CD4-positive, alpha-beta memory T cell (primary cell): ENCODE results near the gene TSEN34. TPM values are rescaled to one million over a fixed set of nuclear protein-coding genes. Genes with fewer than 3 reads are reported as not detected.

Source experiments
- CTCF ChIA-PET: fragments of 350-600 bp; sonication (Branson Sonifier 250); formaldehyde crosslinking; loops from one replicate; lab custom pipeline; 2021; ENCODE audit warnings: inconsistent platforms; ENCODE audit not compliant: partially characterized antibody; lab: Charles Lee
- POLR2A ChIA-PET: fragments of 350-600 bp; sonication (Branson Sonifier 250); formaldehyde crosslinking; loops from one replicate; lab custom pipeline; 2021; ENCODE audit not compliant: partially characterized antibody; lab: Charles Lee
- DNase-seq, 5 donors: peaks; one replicate each; pipeline versions ENCODE4 v3.0.0 to v3.0.0-alpha.2; 2020 to 2022; ENCODE audit warnings: mixed read lengths in 1 of 5
- H3K27ac ChIP-seq: one replicate; pipeline ENCODE4 v1.7.0; 2013; ENCODE audit warnings: low read depth, low read length
- H3K27me3 ChIP-seq: 2 replicates; pipeline ENCODE4 v1.7.0; 2013; ENCODE audit warnings: mild to moderate bottlenecking, low read length, moderate library complexity; ENCODE audit not compliant: insufficient read depth
- H3K36me3 ChIP-seq: 2 replicates; pipeline ENCODE4 v1.7.0; 2013; ENCODE audit warnings: mild to moderate bottlenecking, low read length, moderate library complexity; ENCODE audit not compliant: insufficient read depth
- H3K4me1 ChIP-seq: 2 replicates; pipeline ENCODE4 v1.7.0; 2013; ENCODE audit warnings: mild to moderate bottlenecking, low read length, moderate library complexity; ENCODE audit not compliant: insufficient read depth
- H3K4me3 ChIP-seq, 2 donors: one replicate each; pipeline ENCODE4 v1.7.0; 2013; ENCODE audit warnings: low read length in 2 of 2, mild to moderate bottlenecking in 1 of 2
- H3K9me3 ChIP-seq, 2 donors: one replicate each; pipeline ENCODE4 v1.7.0; 2013; ENCODE audit warnings: low read length in 2 of 2, control low read depth in 1 of 2; ENCODE audit not compliant: control insufficient read depth in 1 of 2
- H3K27ac Mint-ChIP-seq, 7 donors: one replicate each; pipeline ENCODE4 v1.8.0; 2020 to 2021; ENCODE audit warnings: mixed read lengths in 7 of 7, mild to moderate bottlenecking in 6 of 7, inconsistent platforms in 3 of 7, moderate library complexity in 3 of 7
- H3K27me3 Mint-ChIP-seq, 2 donors: one replicate each; pipeline ENCODE4 v1.8.0; 2020 to 2021; ENCODE audit warnings: mixed read lengths in 2 of 2
- H3K36me3 Mint-ChIP-seq, 2 donors: one replicate each; pipeline ENCODE4 v1.8.0; 2020 to 2021; ENCODE audit warnings: mixed read lengths in 2 of 2, inconsistent platforms in 1 of 2, mild to moderate bottlenecking in 1 of 2
- H3K4me1 Mint-ChIP-seq, 4 donors: one replicate each; pipeline ENCODE4 v1.8.0; 2020 to 2021; ENCODE audit warnings: mixed read lengths in 4 of 4, mild to moderate bottlenecking in 1 of 4
- H3K4me3 Mint-ChIP-seq, 8 donors: one replicate each; pipeline ENCODE4 v1.8.0; 2020 to 2021; ENCODE audit warnings: mixed read lengths in 8 of 8, mild to moderate bottlenecking in 7 of 8, moderate library complexity in 6 of 8, inconsistent platforms in 3 of 8
- H3K9me3 Mint-ChIP-seq, 8 donors: one replicate each; pipeline ENCODE4 v1.8.0; 2020 to 2021; ENCODE audit warnings: mixed read lengths in 8 of 8, mild to moderate bottlenecking in 5 of 8, inconsistent platforms in 3 of 8, moderate library complexity in 1 of 8
- intact Hi-C: fragments of 100-400 bp; cut with micrococcal nuclease; formaldehyde crosslinking; loops from one replicate; pipeline ENCODE4 v1.15.1; 2023
- polyA plus RNA-seq, 2 donors: library from polyadenylated mRNA; unstranded; fragments of 300-500 nt; fragmentation: Illumina TruSeq; gene quantifications; one replicate each; pipeline ENCODE4 v1.2.3, GENCODE V29; 2021
- total RNA-seq, 2 experiments: library from RNA; stranded (reverse); gene quantifications; one replicate each; pipeline ENCODE4 v1.2.3, GENCODE V29; 2021

TSEN34 gene
- total and polyA plus RNA-seq, 4 experiments from 2014 or later = 20.3 to 39.6 (median 24.5) TPM

DNA sequence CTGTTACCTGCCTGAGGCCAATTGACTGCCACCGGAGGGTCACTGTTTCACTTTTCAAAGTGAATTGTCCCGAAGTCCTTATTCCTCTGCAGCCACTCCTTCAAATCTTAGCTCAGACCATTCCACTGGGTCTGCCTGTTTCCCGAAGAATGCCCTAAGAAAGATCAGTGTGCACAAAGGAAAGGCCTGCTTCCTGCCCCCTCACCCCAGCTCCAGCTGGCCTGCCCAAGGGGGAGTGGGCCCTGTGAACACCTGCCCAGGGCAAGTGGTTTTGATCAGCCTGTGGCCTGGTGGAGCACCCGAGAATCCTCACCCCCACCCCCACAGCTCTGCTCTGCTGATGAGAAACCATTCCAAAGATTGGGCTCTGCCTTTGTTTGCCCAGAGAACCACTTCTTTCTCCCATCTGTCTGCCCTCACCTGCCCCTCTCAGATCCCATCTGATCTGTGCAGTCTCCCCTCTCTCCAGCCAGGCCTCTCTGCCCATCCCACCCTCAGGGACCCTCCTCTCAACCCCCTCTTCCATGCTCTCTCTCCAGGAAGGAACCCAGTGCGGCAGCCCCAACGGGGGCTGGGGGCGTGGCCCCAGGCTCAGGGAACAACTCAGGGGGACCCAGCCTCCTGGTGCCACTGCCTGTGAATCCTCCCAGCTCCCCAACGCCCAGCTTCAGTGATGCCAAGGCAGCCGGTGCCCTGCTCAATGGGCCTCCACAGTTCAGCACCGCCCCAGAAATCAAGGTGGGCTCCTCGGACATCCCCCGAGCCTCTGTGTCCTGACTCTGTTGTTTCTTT, 41.9 kb upstream of the TSEN34 start:
- Mint-ChIP-seq H3K27me3 (no peaks in the 10 kb centered on the region), H3K4me1 (peaks cover 5 to 17% (median 11%) of the 10 kb centered on the region in 4 donors), H3K36me3 (peaks cover 35 to 83% of the 10 kb centered on the region in 2 donors), H3K9me3 (no peaks in the 10 kb centered on the region), H3K27ac (peak overlapping the region in 1 of 7 donors; percentile 88), H3K4me3 (peak overlapping the region in 1 of 8 donors; percentile 9)
- no peak for DNase-seq
- Histone ChIP-seq H3K27me3 (no peaks in the 10 kb centered on the region), H3K4me1 (peaks cover 10% of the 10 kb centered on the region), H3K9me3 (no peaks in the 10 kb centered on the region), H3K27ac (no peak overlapping the region), H3K36me3 (peaks cover 83% of the 10 kb centered on the region), H3K4me3 (no peak overlapping the region)
- CTCF ChIA-PET = interaction anchor here (1.5 kb wide), 1 partner anchor 12 kb away, joined by 4 read pairs; no protein-coding TSS in a partner anchor
- intact Hi-C loops = no loop called here
- POLR2A ChIA-PET = interaction anchor here (2.2 to 5.5 kb wide), 3 partner anchors 10 to 34 kb away, joined by 7 to 46 read pairs (median 28); partner anchors contain the start of genes CNOT3, LENG1, PRPF31 and TFPT

GRCh38 chr19:54151362-54152035, 39.6 kb upstream of the TSEN34 start:
- H3K9me3 Mint-ChIP-seq = no peaks in the 10 kb centered on the region
- Histone ChIP-seq H3K4me3 (no peak overlapping the region), H3K9me3 (no peaks in the 10 kb centered on the region), H3K36me3 (peaks cover 83% of the 10 kb centered on the region), H3K4me1 (peaks cover 33% of the 10 kb centered on the region), H3K27ac (no peak overlapping the region), H3K27me3 (no peaks in the 10 kb centered on the region)
- ChIA-PET CTCF (no interaction called here), POLR2A (interaction anchor here (0.5 to 5.5 kb wide), 4 partner anchors 8 to 308 kb away, joined by 3 to 46 read pairs (median 18); partner anchors contain the start of genes CNOT3, LENG1, PRPF31 and TFPT)
- H3K36me3 Mint-ChIP-seq = peaks cover 40 to 80% of the 10 kb centered on the region in 2 donors
- H3K27ac Mint-ChIP-seq = peak overlapping the region in 2 of 7 donors; percentile 64 to 66
- no peaks in the 10 kb centered on the region for H3K27me3 Mint-ChIP-seq
- no peak overlapping the region for H3K4me3 Mint-ChIP-seq
- DNase-seq = no peak
- intact Hi-C loops = no loop called here
- H3K4me1 Mint-ChIP-seq = peaks cover 15 to 34% (median 24%) of the 10 kb centered on the region in 4 donors

DNA sequence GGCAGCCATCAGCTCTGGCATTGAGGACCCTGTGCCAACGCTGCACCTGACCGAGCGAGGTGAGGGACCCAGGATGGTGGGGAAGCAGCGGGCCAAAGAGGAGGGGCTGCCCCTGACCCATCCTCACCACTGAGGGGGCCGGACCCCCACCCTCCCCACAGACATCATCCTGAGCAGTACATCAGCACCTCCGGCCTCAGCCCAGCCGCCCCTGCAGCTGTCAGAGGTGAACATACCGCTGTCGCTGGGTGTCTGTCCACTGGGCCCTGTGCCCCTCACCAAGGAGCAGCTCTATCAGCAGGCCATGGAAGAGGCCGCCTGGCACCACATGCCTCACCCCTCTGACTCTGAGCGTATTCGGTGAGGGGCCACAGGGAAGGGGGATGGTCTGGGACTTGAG, 38.8 kb upstream of the TSEN34 start:
- Mint-ChIP-seq H3K4me3 (no peak overlapping the region), H3K27me3 (no peaks in the 10 kb centered on the region), H3K4me1 (peaks cover 18 to 40% (median 29%) of the 10 kb centered on the region in 4 donors), H3K27ac (no peak overlapping the region), H3K9me3 (no peaks in the 10 kb centered on the region), H3K36me3 (peaks cover 40 to 79% of the 10 kb centered on the region in 2 donors)
- H3K4me1 ChIP-seq = peaks cover 37% of the 10 kb centered on the region
- intact Hi-C loops = no loop called here
- peaks cover 83% of the 10 kb centered on the region for H3K36me3 ChIP-seq
- H3K9me3 ChIP-seq = no peaks in the 10 kb centered on the region
- DNase-seq = no peak
- H3K4me3 ChIP-seq = no peak overlapping the region
- no peaks in the 10 kb centered on the region for H3K27me3 ChIP-seq
- CTCF ChIA-PET = no interaction called here
- POLR2A ChIA-PET = interaction anchor here (1.0 to 5.5 kb wide), 4 partner anchors 7 to 36 kb away, joined by 3 to 46 read pairs (median 16); partner anchors contain the start of genes CNOT3 and LENG1
- no peak overlapping the region for H3K27ac ChIP-seq

DNA sequence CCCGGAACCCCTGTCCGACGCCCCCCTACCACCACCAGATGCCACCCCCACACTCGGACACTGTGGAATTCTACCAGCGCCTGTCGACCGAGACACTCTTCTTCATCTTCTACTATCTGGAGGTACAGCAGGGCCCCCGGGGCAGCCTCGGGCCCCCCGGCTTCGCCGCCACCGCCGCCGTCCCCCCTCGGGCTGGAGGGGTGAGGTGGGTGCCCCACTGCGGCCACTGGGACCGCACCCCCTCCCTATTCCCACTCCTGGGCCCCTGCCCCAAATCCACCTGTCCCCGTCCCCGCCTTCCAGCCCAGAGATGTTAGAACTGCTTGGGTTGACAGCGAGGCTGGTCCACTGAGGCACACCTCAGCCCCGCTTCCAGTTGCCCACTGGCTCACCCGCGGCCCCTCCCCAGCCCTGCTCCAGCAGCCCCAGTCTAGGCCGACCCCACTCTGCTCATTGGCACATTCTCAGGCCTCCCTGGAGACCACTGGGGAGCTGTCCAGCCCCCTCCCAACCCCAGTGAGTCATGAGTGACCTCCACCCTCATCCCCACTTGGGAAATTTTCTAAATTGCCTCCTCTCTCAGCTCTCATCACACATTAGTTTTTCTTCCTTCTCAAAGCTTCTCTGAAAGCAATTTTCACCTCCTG, 38.1 kb upstream of the TSEN34 start:
- no peak overlapping the region for H3K4me3 ChIP-seq
- no peaks in the 10 kb centered on the region for H3K9me3 ChIP-seq
- H3K4me1 ChIP-seq = peaks cover 42% of the 10 kb centered on the region
- no peak overlapping the region for H3K27ac ChIP-seq
- peaks cover 40 to 73% of the 10 kb centered on the region in 2 donors for H3K36me3 Mint-ChIP-seq
- DNase-seq = no peak
- no peaks in the 10 kb centered on the region for H3K27me3 ChIP-seq
- ChIA-PET POLR2A (interaction anchor here (1.0 to 7.8 kb wide), 5 partner anchors 10 to 38 kb away, joined by 3 to 131 read pairs (median 15); partner anchors contain the start of genes CNOT3, PRPF31 and TFPT), CTCF (no interaction called here)
- H3K27ac Mint-ChIP-seq = peak overlapping the region in 3 of 7 donors; percentile 1 to 65 (median 3)
- peak overlapping the region in 1 of 8 donors; percentile 21 for H3K4me3 Mint-ChIP-seq
- H3K36me3 ChIP-seq = peaks cover 83% of the 10 kb centered on the region
- H3K9me3 Mint-ChIP-seq = no peaks in the 10 kb centered on the region
- H3K27me3 Mint-ChIP-seq = no peaks in the 10 kb centered on the region
- H3K4me1 Mint-ChIP-seq = peaks cover 18 to 43% (median 29%) of the 10 kb centered on the region in 4 donors
- intact Hi-C loops = no loop called here

DNA sequence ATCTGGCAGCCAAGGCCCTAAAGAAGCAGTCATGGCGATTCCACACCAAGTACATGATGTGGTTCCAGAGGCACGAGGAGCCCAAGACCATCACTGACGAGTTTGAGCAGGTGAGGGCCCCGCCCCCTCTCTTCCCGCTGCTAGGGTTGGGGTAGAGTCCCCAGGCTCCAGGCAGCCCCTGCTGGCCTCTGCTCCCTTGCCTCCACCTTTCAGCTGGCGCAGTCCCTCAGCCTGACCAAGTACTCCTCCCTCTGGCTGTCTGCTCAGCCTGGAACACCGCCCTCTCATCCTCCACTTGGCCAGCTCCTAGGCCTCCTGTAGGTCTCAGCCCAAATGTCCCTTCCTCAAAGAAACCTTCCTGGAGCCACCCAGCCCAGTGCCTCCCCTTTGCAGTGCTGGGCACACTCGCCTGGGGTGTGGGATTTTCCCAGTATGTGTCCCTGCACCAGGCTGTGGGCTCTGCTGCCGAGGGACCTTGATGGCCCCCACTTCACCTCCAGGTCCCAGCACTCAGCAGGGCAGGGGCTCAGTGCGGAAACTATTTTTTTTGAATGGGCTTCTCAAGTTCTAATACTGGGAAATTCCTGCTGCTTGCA, 37.3 kb upstream of the TSEN34 start:
- DNase-seq = no peak
- POLR2A ChIA-PET = interaction anchor here (3.5 to 7.8 kb wide), 2 partner anchors 15 to 39 kb away, joined by 15 to 131 read pairs; partner anchors contain the start of genes CNOT3, PRPF31 and TFPT
- peaks cover 50% of the 10 kb centered on the region for H3K4me1 ChIP-seq
- H3K4me3 ChIP-seq = no peak overlapping the region
- Mint-ChIP-seq H3K36me3 (peaks cover 38 to 78% of the 10 kb centered on the region in 2 donors), H3K9me3 (no peaks in the 10 kb centered on the region), H3K4me1 (peaks cover 25 to 51% (median 37%) of the 10 kb centered on the region in 4 donors), H3K27ac (peak overlapping the region in 5 of 7 donors; percentile 46 to 75 (median 63)), H3K4me3 (peak overlapping the region in 1 of 8 donors; percentile 6), H3K27me3 (no peaks in the 10 kb centered on the region)
- H3K36me3 ChIP-seq = peaks cover 84% of the 10 kb centered on the region
- CTCF ChIA-PET = no interaction called here
- intact Hi-C loops = no loop called here
- H3K27ac ChIP-seq = no peak overlapping the region
- no peaks in the 10 kb centered on the region for H3K27me3 ChIP-seq
- H3K9me3 ChIP-seq = no peaks in the 10 kb centered on the region

DNA sequence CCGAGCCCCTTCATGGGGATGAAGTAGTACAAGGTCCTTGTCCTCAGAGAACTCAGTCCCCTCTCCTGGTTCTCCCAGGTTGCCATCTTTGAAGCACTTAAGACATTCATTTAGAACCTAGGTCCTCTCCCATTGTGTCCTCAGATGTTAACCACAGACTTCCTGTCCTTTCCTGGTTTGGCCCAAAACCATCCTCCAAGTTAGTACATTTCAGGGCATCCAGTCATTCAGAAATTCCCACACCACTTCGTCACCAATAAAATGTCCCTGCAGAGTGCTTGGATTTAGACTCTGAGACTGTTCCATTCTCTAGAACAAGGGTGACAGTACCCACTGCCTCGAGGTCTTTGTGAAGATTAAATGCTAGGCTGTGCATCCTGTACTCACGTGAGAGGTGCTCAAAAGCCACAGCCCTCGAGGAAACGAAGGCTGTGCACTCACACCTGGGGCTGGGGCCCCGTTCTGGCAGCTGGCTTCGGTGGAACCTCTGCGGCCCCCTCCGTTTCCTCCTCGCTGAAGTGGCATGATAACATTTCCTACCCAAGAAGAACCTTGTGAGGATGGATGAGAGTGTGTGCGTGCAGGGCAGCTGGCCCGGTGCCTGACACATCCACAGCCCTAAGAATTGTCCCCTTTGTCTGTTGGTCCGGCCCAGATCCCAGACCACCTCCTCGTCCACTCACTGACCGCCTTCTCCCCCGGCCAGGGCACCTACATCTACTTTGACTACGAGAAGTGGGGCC, 36.3 kb upstream of the TSEN34 start:
- H3K4me3 Mint-ChIP-seq = peak overlapping the region in 6 of 8 donors; percentile 14 to 70 (median 41)
- Histone ChIP-seq H3K36me3 (peaks cover 74% of the 10 kb centered on the region), H3K27me3 (no peaks in the 10 kb centered on the region), H3K4me3 (no peak overlapping the region), H3K9me3 (no peaks in the 10 kb centered on the region), H3K27ac (no peak overlapping the region), H3K4me1 (peaks cover 53% of the 10 kb centered on the region)
- no peaks in the 10 kb centered on the region for H3K27me3 Mint-ChIP-seq
- H3K4me1 Mint-ChIP-seq = peaks cover 29 to 58% (median 44%) of the 10 kb centered on the region in 4 donors
- H3K9me3 Mint-ChIP-seq = no peaks in the 10 kb centered on the region
- CTCF ChIA-PET = no interaction called here
- H3K27ac Mint-ChIP-seq = peak overlapping the region; percentile 39 to 93 (median 82)
- POLR2A ChIA-PET = interaction anchor here (2.4 to 7.8 kb wide), 3 partner anchors 16 to 40 kb away, joined by 7 to 131 read pairs (median 15); partner anchors contain the start of genes CNOT3, MBOAT7, PRPF31 and TFPT
- intact Hi-C loops = no loop called here
- peak; percentile 55 to 65 (median 58) for DNase-seq
- peaks cover 34 to 75% of the 10 kb centered on the region in 2 donors for H3K36me3 Mint-ChIP-seq
